NCI-H226 (cell line): ENCODE data around the gene SDK1.

Source experiments
- DNase-seq: peaks from one replicate; pipeline ENCODE4 v3.0.0-alpha.2; 2015

SDK1 gene, protein sequence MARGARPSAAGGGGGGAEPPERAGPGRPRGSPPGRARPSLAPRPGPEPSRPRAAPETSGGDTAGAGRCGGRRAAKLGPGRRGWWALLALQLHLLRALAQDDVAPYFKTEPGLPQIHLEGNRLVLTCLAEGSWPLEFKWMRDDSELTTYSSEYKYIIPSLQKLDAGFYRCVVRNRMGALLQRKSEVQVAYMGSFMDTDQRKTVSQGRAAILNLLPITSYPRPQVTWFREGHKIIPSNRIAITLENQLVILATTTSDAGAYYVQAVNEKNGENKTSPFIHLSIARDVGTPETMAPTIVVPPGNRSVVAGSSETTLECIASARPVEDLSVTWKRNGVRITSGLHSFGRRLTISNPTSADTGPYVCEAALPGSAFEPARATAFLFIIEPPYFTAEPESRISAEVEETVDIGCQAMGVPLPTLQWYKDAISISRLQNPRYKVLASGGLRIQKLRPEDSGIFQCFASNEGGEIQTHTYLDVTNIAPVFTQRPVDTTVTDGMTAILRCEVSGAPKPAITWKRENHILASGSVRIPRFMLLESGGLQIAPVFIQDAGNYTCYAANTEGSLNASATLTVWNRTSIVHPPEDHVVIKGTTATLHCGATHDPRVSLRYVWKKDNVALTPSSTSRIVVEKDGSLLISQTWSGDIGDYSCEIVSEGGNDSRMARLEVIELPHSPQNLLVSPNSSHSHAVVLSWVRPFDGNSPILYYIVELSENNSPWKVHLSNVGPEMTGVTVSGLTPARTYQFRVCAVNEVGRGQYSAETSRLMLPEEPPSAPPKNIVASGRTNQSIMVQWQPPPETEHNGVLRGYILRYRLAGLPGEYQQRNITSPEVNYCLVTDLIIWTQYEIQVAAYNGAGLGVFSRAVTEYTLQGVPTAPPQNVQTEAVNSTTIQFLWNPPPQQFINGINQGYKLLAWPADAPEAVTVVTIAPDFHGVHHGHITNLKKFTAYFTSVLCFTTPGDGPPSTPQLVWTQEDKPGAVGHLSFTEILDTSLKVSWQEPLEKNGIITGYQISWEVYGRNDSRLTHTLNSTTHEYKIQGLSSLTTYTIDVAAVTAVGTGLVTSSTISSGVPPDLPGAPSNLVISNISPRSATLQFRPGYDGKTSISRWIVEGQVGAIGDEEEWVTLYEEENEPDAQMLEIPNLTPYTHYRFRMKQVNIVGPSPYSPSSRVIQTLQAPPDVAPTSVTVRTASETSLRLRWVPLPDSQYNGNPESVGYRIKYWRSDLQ (N-terminal part only)

DNA sequence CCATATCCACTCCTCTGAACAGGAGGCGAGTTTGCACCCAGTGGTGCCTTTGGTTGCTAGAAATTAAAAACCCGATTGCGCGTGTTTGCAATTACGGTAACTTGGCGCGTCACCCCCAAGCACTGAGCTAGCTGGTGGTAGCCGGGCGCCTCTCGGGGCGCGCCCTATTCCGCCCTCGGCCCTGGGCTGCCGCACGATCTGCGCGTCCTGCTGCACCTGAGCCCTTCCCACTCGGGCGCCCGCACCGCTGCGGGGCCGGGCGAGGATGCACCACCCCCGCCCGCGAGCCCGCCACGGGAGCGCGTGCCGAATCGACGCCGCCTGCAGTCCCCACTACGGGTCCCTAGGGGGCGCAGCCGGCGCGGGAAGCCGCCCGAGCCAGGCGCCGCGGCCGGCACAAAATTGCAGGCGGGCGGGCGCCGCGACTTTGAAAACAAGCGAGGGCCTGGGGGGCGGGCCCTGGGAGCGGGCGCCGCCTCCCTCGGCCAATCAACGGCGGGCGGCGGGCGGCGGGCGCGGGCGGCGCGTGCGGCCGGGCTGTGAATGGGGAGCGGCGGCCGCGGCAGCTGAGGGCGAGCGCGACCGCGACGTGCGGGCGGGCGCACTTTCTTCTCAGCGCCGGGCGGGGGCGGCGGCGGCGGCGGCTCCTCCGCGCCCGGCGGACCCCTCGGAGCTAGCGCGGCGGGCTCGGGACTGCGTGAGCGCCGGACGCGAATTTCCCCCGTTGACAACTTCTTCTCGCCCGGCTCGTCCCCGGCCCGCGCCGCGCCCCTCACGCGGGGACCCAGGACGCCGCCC is at the start of gene SDK1:
TSS of gene SDK1 (plus strand) at position 602 of the 798 bp plus-strand sequence. CDS start 335 bp downstream, outside the sequence.
- peak; percentile 97 for DNase-seq

DNA sequence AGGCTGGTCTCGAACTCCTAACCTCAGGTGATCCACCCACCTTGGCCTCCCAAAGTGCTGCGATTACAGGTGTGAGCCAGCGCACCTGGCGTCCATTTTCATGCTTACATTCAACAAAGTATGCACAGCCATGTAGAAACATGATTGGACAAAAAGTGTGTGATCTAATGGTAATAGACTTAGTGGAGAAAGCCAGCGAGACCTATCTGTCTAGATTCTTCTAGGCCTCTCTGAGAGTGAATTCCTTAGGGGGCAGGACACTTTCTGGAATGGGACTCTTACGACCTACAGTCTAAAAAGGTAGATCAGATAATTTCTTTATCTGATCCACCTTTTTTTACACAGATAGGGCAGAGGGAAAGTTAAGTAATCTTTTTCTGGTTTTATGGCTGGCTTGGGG is 46.3 kb upstream of the SDK1 start:
- DNase-seq = no peak

DNA sequence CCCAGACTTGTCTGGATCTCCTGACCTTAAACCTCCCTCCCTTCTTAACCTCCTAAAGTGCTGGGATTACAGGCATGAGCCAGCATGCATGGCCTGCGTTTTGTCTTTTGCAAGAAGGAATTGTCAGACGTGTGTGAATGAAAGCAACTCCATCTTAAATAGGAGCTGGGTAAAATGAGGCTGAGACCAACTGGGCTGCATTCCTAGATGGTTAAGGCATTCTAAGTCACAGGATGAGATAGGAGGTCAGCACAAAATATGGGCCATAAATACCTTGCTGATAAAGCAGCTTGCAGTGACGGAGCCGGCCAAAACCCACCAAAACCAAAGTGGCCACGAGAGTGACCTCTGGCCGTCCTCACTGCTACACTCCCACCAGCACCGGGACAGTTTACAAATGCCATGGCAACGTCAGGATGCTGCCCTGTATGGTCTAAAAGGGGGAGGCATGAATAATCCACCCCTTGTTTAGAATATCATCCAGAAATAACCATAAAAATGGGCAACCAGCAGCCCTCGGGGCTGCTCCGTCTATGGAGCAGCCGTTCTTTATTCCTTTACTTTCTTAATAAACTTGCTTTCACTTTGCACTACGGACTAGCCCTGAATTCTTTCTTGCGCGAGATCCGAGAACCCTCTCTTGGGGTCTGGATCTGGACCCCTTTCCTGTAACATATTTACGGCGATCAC is 41.2 kb upstream of the SDK1 start:
- DNase-seq = peak; percentile 40

DNA sequence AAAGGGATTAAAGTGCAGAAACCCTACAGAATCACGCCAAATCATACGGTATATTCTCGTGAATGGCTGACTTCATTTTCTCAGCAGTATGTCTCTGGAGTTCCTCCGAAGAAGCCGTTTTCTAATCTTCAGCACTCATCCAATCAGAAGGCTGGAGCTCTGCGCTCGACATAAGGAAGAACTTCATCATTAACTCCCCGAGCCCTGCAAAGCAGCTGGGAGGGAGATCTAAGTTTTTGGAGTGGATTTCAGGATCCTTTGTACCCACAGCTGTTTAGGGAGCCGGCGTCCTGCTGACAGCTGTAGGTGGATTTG is 40.7 kb upstream of the SDK1 start:
- peak; percentile 48 for DNase-seq

DNA sequence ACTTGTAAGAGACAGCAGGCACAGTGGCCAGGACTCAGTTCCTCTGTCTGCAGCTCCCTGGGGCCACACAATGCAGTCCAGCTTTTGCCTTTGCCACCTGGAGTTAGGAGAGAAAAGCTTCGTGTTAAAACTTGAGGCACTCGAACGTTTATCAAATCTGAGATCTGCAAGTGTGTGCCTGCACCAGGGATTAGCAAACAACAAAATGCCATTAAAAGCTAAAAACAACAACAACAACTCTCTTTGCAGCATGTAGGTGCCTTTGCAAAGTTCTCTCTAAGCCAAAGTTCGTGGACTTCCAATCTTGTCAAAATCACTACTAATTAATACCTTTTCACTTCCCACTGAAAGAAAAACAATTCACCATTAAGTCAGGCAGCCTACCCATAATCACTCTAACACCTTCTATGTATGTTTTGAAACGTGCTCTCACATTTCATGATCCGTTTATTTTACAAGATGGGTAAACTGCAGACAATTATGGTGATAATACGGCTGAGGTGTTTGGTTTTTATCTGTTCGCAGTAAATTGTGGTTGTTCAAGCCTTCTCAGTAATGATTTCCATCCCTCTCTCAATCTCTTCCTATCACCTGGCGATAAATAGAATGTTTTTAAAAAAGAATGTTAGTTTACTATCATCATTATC is 36.2 kb upstream of the SDK1 start:
- DNase-seq = no peak

DNA sequence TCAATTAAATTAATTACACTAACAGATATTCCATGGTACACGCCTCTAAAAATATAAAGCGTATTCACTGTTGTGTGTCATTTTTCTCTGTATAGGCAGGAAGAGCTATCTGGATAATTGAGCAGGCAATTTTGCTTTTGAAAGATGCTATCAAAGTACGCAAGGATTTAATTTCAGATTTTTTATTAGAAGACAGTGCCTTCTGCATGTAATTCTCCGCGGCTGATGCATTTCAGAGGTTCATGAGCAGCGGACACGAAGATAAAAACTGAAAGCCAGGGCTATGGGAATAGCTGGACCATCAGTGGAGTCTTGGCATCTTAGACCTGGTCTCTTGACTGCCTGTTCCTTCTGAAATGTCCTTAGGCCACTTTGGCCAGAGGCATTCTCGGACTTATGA is 35.7 kb upstream of the SDK1 start:
- no peak for DNase-seq

DNA sequence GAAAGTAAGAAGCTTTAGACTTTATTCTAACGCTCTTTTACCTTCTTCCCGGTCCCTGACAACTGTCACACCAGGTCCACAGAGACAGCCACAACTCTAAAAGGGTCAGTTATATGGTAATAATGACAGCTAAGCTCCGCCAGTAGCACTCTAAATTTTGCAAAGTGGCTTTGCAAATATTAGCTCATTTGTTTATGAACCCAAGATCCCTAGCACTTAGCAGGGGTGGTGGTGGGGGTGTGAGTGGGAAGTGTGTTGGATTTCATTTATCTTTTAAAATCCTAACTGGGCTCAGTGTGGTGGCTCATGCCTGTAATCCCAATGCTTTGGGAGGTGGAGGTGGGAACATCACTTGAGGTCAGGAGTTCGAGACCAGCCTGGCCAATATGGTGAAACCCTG is 34.8 kb upstream of the SDK1 start:
- DNase-seq = no peak

DNA sequence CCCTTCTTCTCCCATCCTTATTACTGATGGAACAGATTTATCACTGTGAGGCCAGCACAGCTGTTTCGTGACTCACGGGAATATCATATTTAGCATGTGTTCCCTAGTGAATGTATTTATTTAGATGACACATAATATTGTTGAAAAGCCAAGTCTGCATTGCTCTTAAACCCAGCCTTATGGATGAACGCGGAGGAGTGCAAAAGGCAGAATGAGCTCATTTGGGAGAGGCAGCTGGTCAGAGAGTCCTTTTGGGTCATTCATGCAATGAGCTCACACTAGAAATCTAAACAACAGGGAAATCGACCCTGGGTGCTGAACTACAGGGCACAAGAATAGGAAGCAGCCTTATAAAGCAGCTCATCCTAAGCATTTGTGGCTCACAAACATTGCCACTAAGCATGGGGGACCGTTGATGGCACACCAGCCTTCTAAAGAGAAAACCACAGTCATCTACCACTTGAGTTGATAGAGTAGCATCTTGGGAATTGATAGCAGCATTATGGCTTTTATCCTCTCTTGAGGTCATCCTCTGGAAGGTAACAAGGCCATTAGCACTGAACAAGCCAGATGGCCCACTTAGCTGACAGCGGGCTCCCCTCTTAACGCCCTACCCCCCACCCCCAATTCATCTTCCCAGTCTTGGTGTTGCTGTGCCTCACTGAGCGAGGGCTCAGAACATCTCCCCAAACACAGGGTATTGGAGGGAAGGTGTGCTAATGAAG is 32.9 kb upstream of the SDK1 start:
- DNase-seq = peak; percentile 99

DNA sequence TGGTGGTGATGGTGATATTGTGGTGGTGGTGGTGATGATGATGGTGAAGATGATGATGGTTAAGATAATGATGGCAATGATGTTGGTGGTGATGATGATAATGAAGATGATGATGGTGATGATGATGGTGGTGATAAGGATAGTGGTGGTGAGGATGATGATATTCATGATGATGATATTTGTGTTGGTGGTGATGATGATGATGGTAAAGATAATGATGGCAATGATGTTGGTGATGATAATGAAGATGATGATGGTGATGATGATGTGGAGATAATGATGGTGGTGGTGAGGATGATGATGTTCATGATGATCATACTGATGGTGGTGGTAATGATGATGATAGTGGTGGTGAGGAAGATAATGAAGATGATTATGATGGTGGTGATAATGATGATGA is 30.7 kb upstream of the SDK1 start:
- DNase-seq = no peak

DNA sequence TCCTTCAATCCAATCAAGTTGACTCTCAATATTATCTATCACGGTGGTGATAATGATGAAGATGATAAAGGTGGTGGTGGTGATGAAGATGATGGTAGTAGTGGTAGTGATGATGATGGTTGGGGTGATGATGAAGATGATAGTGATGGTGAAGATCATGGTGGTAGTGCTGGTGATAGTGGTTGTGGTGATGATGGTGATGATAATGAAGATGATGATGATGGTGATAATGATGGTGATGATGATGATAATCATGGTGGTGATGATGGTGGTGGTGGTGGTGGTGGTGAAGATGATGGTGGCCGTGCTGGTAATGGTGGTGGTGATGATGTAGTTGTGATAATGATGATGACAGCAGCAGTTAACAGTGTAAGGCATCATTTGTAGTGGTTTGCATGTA is 29.8 kb upstream of the SDK1 start:
- no peak for DNase-seq

DNA sequence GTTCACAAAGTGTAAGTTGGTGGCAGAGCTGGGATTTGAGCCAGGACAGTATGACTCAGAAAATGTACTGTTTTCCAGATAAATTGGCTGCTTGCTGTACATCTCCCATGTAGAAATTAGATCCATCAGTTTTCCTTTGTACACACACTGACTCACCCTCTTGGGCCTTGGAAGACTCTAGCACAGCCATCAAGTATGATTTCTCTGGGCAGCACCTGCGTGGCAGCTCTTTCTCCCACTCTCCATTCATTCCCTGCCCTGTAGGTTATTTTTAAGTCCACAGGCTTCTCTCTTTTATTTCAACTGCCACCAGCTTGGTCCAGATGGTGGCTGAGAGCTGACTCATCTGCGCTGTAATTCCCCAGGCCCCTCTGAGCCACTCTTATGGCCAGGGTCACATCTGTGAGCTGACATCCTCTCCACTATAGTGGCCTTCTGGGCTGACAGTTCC is 28.3 kb upstream of the SDK1 start:
- DNase-seq = peak; percentile 96

DNA sequence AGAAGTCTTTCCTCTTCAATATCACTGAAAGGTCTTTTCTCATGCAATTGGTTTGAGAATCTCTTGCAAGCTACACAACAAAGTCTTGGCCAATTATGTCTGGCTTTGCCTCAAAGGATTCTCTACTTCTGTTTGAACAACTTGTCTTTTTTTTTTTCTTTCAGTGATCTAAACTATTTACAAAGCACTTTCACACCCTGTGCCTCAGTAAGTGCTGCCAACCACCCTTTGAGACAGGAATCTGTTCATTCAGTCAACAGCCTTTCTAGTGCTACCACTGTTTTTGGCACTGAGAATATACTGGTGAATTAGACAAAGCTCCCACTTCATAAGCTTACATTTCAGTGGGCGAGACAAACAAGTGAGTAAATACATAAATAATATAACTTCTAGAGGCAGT is 26.9 kb upstream of the SDK1 start:
- no peak for DNase-seq

DNA sequence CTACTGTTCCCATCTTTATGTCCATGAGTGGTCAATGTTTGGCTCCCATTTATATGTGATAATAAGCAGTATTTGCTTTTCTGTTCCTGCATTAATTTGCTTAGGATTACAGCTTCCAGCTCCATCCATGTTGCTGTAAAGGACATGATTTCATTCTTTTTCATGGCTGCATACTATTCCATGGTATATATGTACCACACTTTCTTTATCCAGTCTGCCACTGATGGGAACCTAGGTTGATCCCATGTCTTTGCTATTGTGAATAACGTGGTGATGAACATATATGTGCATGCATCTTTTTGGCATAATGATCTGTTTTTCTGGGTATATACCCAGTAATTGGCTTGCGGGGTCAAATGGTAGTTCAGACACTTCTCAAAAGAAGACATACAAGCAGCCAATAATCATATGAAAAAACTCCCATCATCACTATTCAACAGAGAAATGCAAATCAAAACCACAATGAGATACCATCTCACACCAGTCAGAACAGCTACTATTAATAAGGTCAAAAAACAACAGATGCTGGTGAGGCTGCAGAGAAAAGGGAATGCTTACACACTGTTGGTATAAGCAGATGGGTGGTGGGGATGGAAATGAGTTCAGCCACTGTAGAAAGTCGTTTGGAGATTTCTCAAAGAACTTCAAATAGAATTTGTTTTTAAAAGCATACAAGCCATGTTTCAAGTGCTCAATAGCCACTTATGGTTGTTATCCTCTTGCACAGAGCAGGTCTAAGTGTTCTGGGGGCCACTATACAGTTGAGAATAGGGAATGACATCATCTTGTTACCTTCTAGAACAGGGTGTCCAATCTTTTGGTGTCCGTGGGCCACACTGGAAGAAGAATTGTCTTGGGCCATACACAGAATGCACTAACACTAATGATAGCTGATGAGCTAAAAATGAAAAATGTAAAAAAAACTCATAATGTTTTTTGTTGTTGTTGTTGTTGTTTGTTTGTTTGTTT is 23.2 kb upstream of the SDK1 start:
- DNase-seq = no peak

DNA sequence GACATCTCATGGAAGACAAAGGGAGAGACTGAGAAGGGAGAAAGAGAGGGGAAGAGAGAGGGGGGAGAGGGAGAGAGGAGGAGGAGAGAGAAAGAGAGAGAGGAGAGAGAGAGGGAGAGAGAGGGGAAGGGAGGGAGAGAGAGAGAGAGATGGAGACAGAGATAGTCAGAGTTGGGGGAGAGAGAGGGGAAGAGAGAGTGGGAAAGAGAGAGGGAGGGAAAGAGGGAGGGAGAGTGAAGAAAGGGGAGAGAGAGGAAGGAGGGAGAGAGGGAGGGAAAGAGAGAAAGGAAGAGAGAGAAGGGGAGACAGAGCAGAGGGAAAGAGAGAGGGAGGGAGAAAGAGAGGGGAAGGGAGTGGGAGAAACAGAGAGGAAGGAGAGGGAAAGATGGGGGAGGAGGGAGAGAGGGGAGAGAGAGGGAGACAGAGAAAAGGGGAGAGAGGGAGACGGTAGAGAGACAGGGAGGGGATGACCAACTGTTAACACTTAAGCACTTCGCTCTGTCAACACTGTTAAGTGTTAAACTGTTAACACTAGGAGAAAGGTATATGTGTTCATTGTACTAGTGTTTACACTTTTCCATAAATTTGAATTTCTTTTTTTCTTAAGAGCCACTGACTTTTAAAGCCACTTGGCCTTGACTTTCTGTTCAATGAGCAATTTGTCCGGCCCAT is 21.8 kb upstream of the SDK1 start:
- DNase-seq = no peak

DNA sequence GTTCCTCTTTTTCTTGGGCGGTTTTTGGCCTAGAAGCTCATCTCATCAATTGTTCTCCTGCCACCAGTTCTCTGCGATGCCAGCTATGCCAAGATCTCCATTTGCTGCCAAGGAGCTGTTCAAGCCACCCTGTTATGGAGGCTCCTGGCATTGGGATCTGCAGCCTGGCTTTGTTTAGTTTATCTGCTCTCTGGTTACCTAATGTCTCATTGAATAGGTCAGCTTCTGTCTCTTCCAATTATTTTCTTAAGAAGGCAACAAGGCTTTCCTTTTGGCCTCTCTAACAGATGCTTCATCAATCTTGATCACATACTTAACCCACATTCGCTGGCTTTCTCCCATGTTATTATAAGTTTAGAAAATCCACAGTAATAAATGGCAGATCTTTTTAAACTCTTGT is 20.6 kb upstream of the SDK1 start:
- DNase-seq = no peak

DNA sequence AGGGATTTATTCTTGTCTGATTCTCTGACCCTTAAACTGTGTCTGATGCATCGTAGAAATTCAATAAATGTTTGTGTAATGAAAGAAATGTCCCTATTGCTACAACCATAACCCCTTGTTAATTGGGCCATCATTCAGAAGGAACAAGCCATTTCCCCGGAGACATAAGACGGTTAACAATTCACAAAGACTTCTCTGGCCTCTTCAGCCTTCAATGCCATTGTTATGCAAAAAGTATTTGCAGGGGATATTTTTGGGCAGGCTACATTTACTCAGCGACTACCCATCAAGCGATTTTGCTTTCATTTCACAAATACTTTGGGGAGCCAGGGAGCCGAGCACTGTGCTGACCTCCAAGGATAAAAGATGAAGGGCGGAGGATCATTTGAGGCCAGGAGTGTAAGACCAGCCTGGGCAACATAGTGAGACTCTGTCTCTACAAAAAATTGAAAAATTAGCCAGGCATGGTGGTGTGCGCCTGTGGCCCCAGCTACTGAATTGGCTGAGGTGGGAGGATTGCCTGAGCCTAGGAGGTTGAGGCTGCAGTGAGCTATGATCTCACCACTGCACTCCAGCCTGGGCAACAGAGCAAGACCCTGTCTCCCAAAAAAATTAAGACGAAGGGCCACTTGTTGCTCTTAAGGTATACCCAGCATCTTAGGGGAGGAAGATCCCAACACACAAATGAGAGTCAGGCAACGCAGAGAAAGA is 20.0 kb upstream of the SDK1 start:
- DNase-seq = no peak

DNA sequence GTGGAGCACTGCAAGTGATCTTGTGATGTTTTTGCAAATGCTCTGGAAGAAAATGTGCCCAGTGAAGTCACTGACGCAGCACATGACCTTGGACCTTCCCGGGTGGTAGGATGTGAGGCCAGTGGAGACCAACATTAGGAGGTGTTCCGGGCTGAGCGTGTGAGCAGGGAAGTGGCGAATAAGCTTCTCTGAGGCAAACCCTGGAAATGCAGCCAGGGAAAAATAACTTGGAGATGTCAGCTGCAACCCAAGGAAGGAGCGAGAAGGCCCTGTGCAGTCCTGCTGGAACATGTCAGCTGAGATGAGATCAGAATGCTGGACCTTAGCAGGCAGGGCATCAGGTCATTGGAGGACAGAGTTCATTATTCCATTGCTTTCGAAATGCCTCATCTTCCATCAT is 18.6 kb upstream of the SDK1 start:
- DNase-seq = no peak

DNA sequence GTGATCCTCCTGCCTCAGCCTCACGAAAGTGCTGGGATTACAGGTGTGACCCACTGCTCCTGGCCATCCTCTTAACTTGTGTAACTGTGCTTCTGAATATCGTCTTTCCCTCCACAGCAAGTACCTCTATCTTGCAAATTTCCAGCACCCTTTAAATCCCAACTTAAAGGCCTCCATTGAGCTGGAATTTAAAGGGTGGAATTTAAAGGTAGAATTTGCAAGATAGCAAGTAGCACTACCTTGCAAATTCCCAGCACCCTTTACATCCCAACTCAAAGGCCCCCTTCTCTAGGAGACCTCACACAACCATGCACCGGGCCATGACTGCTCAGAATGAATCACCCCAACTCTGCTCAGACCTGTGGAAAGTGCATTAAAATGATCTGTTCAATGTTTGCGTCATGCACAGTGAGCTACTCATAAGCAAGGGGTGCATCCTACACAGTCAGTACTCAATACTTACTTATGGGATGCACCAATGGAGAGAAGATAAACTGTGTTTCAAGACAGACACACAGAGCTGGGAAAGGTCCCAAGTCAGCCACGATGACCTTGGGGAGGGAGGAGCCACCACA is 17.8 kb upstream of the SDK1 start:
- no peak for DNase-seq
